Naive thymus-derived CD4-positive, alpha-beta T cell (primary cell): ENCODE measurements around the gene CLASP1. TPM values are rescaled to one million over a fixed set of nuclear protein-coding genes. Genes with fewer than 3 reads are reported as not detected.

Source experiments
- ATAC-seq: fragments of 150-1000 bp; cut with Tn5 transposase; 2 replicates; pipeline ENCODE4 v1.10.0; 2021; ENCODE audit warnings: mild to moderate bottlenecking, moderate library complexity
- CTCF ChIA-PET: fragments of 350-600 bp; sonication (Branson Sonifier 250); formaldehyde crosslinking; loops from one replicate; lab custom pipeline; 2021; ENCODE audit warnings: antibody characterized with exemption; lab: Charles Lee
- POLR2A ChIA-PET: fragments of 350-600 bp; sonication (Branson Sonifier 250); formaldehyde crosslinking; loops from one replicate; lab custom pipeline; 2021; ENCODE audit warnings: antibody characterized with exemption, inconsistent platforms; lab: Charles Lee
- DNase-seq, 9 donors: peaks; one replicate each; pipeline versions ENCODE4 v3.0.0 to v3.0.0-alpha.2; 2020 to 2022; ENCODE audit warnings: mixed read lengths in 1 of 9
- H3K27ac ChIP-seq: one replicate; pipeline ENCODE4 v1.7.0; 2013; ENCODE audit warnings: mild to moderate bottlenecking, low read depth, low read length, moderate library complexity
- H3K27me3 ChIP-seq, 2 donors: one replicate each; pipeline ENCODE4 v1.7.0; 2013; ENCODE audit warnings: low read length in 2 of 2, mild to moderate bottlenecking in 2 of 2, moderate library complexity in 2 of 2; ENCODE audit not compliant: control insufficient read depth in 2 of 2, insufficient read depth in 2 of 2
- H3K36me3 ChIP-seq, 3 experiments: 1 replicate in 2 of 3; 2 replicates in 1 of 3; pipeline ENCODE4 v1.7.0; 2013; ENCODE audit warnings: low read length in 3 of 3, mild to moderate bottlenecking in 3 of 3, moderate library complexity in 1 of 3; ENCODE audit not compliant: insufficient read depth in 3 of 3, control insufficient read depth in 2 of 3
- H3K4me1 ChIP-seq, 2 donors: one replicate each; pipeline ENCODE4 v1.7.0; 2013; ENCODE audit warnings: low read length in 2 of 2, mild to moderate bottlenecking in 2 of 2, moderate library complexity in 1 of 2; ENCODE audit not compliant: control insufficient read depth in 2 of 2, insufficient read depth in 2 of 2
- H3K4me3 ChIP-seq: 2 replicates; pipeline ENCODE4 v1.7.0; 2013; ENCODE audit warnings: mild to moderate bottlenecking, low read length
- H3K9me3 ChIP-seq, 3 experiments: 1 replicate in 2 of 3; 2 replicates in 1 of 3; pipeline ENCODE4 v1.7.0; 2013; ENCODE audit warnings: low read length in 3 of 3; ENCODE audit not compliant: control insufficient read depth in 2 of 3
- H3K27ac Mint-ChIP-seq, 9 donors: one replicate each; pipeline ENCODE4 v1.8.0; 2020 to 2022; ENCODE audit warnings: mixed read lengths in 9 of 9, mild to moderate bottlenecking in 8 of 9, moderate library complexity in 5 of 9, inconsistent platforms in 2 of 9
- H3K27me3 Mint-ChIP-seq, 5 donors: one replicate each; pipeline ENCODE4 v1.8.0; 2021 to 2022; ENCODE audit warnings: mixed read lengths in 5 of 5, mild to moderate bottlenecking in 1 of 5
- H3K36me3 Mint-ChIP-seq, 5 donors: one replicate each; pipeline ENCODE4 v1.8.0; 2020 to 2022; ENCODE audit warnings: mixed read lengths in 5 of 5, mild to moderate bottlenecking in 3 of 5, inconsistent platforms in 1 of 5
- H3K4me1 Mint-ChIP-seq, 7 donors: one replicate each; pipeline ENCODE4 v1.8.0; 2020 to 2022; ENCODE audit warnings: mixed read lengths in 7 of 7, mild to moderate bottlenecking in 3 of 7, inconsistent platforms in 1 of 7
- H3K4me3 Mint-ChIP-seq, 10 donors: one replicate each; pipeline ENCODE4 v1.8.0; 2020 to 2022; ENCODE audit warnings: mild to moderate bottlenecking in 10 of 10, mixed read lengths in 10 of 10, moderate library complexity in 6 of 10, inconsistent platforms in 2 of 10
- H3K9me3 Mint-ChIP-seq, 11 donors: one replicate each; pipeline ENCODE4 v1.8.0; 2020 to 2022; ENCODE audit warnings: mixed read lengths in 11 of 11, mild to moderate bottlenecking in 4 of 11, inconsistent platforms in 1 of 11, moderate library complexity in 1 of 11
- intact Hi-C, 2 donors: fragments of 100-400 bp; cut with micrococcal nuclease; formaldehyde crosslinking; loops; one replicate each; pipeline ENCODE4 v1.15.1; 2023
- polyA plus RNA-seq, 2 donors: library from polyadenylated mRNA; unstranded; fragments of 300-500 nt; fragmentation: Illumina TruSeq; gene quantifications; one replicate each; pipeline ENCODE4 v1.2.3, GENCODE V29; 2021
- total RNA-seq, 6 experiments: library from RNA in 5 of 6; stranded (reverse) in 5 of 6; gene quantifications; 1 replicate in 5 of 6; 2 replicates in 1 of 6; pipeline ENCODE4 v1.2.3 and lab custom pipeline; 2021 to 2026

CLASP1 gene
- total and polyA plus RNA-seq, 7 experiments from 2014 or later: 13.8 to 76.3 (median 61.6) TPM

DNA sequence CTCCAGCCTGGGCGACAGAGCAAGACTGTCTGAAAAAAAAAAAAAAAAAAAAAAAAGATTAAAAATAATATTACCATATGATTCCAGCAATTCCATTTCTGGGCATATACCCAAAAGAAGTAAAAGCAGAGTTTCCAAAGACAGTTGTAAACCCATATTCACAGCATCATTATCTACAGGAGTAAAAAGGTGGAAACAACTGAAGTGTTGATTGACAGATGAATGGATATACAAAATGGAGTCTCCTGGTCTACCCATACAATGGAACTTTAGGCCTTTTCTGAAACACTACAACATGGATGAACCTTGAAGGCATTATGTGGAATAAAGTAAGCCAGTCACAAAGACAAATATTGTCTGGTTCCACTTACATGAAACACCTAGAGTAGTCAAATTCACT is 112.9 kb downstream of the CLASP1 start:
- Mint-ChIP-seq H3K9me3 (no peaks in the 10 kb centered on the region), H3K4me1 (peaks cover 15 to 53% (median 40%) of the 10 kb centered on the region in 7 donors), H3K4me3 (no peak overlapping the region), H3K27me3 (no peaks in the 10 kb centered on the region), H3K27ac (peak overlapping the region in 2 of 9 donors; percentile 10 to 14), H3K36me3 (peaks cover 0 to 4% (median 0%) of the 10 kb centered on the region in 5 donors)
- H3K36me3 ChIP-seq: no peaks in the 10 kb centered on the region
- H3K4me3 ChIP-seq: no peak overlapping the region
- CTCF ChIA-PET: interaction anchor here (0.6 kb wide), 1 partner anchor 179 kb away, joined by 3 read pairs; no protein-coding TSS in a partner anchor
- intact Hi-C loops: no loop called here
- POLR2A ChIA-PET: interaction anchor here (1.2 kb wide), 1 partner anchor 162 kb away, joined by 3 read pairs; no protein-coding TSS in a partner anchor
- H3K4me1 ChIP-seq: peaks cover 0 to 4% of the 10 kb centered on the region in 2 donors
- no peak overlapping the region for H3K27ac ChIP-seq
- H3K9me3 ChIP-seq: no peaks in the 10 kb centered on the region
- DNase-seq (no peak), ATAC-seq (no peak)
- no peaks in the 10 kb centered on the region for H3K27me3 ChIP-seq

DNA sequence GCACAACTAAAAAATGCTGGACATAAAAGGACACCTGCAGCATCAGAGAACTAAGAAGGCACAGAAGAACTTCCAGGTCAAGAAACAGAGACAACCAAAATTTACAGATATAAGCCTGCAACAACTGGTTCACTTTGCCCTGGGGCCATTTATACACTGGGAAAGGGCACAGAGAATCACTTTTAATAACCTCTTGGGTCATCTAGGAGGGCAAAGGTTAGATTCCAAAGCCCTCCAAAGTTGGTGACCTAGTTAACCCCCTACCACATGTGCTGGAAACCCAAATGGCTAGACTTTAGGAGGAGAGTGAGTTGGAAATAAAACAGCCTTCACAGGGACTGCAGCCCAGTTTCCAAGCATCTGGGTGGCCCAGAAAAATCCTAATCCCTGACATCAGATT is 115.3 kb downstream of the CLASP1 start:
- ChIA-PET POLR2A (no interaction called here), CTCF (no interaction called here)
- Mint-ChIP-seq H3K4me1 (peaks cover 12 to 60% (median 45%) of the 10 kb centered on the region in 7 donors), H3K27me3 (no peaks in the 10 kb centered on the region), H3K4me3 (no peak overlapping the region), H3K36me3 (peaks cover 0 to 4% (median 0%) of the 10 kb centered on the region in 5 donors), H3K9me3 (peaks cover 0 to 4% (median 0%) of the 10 kb centered on the region in 11 donors), H3K27ac (peak overlapping the region in 5 of 9 donors; percentile 11 to 98 (median 66))
- Histone ChIP-seq H3K4me1 (peaks cover under 1 to 7% of the 10 kb centered on the region in 2 donors), H3K4me3 (no peak overlapping the region), H3K27me3 (no peaks in the 10 kb centered on the region), H3K9me3 (no peaks in the 10 kb centered on the region), H3K36me3 (no peaks in the 10 kb centered on the region), H3K27ac (no peak overlapping the region)
- DNase-seq: no peak
- ATAC-seq: no peak
- intact Hi-C loops: loop anchor here in 1 of 2 donors (5.0 kb wide), 1 partner anchor 393 kb away; no protein-coding TSS in a partner anchor

DNA sequence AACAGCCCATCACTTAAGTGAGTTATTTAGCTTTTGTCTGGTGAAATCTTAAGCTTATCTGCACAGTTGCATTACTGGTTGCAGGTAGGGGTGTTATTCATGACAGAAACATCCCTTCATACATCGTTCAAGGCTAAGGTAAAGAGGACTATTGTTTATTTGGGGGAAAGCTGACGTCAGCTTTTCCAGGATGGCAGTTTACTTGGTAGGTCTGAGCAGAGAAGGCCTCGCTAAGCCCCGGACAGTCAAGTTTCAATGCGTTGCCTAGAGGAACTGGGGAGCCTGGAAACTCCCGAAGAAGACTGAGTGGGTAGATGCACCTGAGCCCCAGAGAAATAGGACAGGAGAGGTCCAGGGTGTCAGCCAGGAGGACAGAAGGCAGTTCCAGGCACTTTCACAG is 116.4 kb downstream of the CLASP1 start:
- Mint-ChIP-seq H3K9me3 (peaks cover 0 to 4% (median 0%) of the 10 kb centered on the region in 11 donors), H3K4me3 (no peak overlapping the region), H3K36me3 (peaks cover 0 to 7% (median 0%) of the 10 kb centered on the region in 5 donors), H3K4me1 (peaks cover 19 to 65% (median 52%) of the 10 kb centered on the region in 7 donors), H3K27ac (peak overlapping the region in 8 of 9 donors; percentile 21 to 98 (median 54)), H3K27me3 (no peaks in the 10 kb centered on the region)
- no peaks in the 10 kb centered on the region for H3K36me3 ChIP-seq
- H3K4me3 ChIP-seq: no peak overlapping the region
- H3K4me1 ChIP-seq: peaks cover 8 to 9% of the 10 kb centered on the region in 2 donors
- intact Hi-C loops: loop anchor here in 1 of 2 donors (5.0 kb wide), 1 partner anchor 394 kb away; no protein-coding TSS in a partner anchor
- ChIA-PET POLR2A (interaction anchor here (3.8 to 4.2 kb wide), 2 partner anchors 115 to 204 kb away, joined by 41 to 64 read pairs; partner anchors contain the start of genes CLASP1 and NIFK), CTCF (interaction anchor here (2.0 kb wide), 1 partner anchor 186 kb away, joined by 9 read pairs; no protein-coding TSS in a partner anchor)
- ATAC-seq (no peak), DNase-seq (no peak)
- no peak overlapping the region for H3K27ac ChIP-seq
- H3K27me3 ChIP-seq: no peaks in the 10 kb centered on the region
- H3K9me3 ChIP-seq: no peaks in the 10 kb centered on the region

DNA sequence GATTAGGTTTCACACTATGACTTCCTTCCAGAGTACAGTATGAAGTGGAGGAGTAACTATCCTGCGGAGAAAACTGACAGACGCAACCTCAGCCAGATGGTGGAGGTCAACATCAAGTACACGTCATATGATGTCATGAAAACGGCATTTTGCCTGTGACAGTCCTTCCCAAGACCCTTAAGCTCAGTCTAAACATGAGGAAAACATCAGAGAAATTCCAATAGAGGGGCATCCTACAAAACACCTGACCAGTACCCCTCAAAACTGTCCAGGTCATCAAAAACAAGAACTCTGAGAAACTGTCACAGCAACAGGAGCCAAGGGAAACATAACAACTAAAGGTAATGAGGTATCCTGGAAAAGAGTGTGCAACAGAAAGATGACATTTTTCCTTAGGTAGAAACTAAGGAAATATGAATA is 116.9 kb downstream of the CLASP1 start:
- POLR2A ChIA-PET: interaction anchor here (1.1 to 4.2 kb wide), 5 partner anchors 109 to 205 kb away, joined by 3 to 64 read pairs (median 10); partner anchors contain the start of genes CLASP1 and NIFK
- H3K27me3 ChIP-seq: no peaks in the 10 kb centered on the region
- H3K4me1 Mint-ChIP-seq: peaks cover 19 to 60% (median 47%) of the 10 kb centered on the region in 7 donors
- peak overlapping the region in 9 of 10 donors; percentile 23 to 98 (median 42) for H3K4me3 Mint-ChIP-seq
- peaks cover 9 to 11% of the 10 kb centered on the region in 2 donors for H3K4me1 ChIP-seq
- no peak for ATAC-seq
- CTCF ChIA-PET: interaction anchor here (0.7 to 2.0 kb wide), 4 partner anchors 8 to 186 kb away, joined by 3 to 9 read pairs (median 3); no protein-coding TSS in a partner anchor
- H3K27ac Mint-ChIP-seq: peak overlapping the region in 8 of 9 donors; percentile 50 to 99 (median 82)
- intact Hi-C loops: loop anchor here in 1 of 2 donors (5.0 kb wide), 1 partner anchor 395 kb away; no protein-coding TSS in a partner anchor
- no peak overlapping the region for H3K27ac ChIP-seq
- peaks cover 0 to 4% (median 0%) of the 10 kb centered on the region in 11 donors for H3K9me3 Mint-ChIP-seq
- H3K4me3 ChIP-seq: no peak overlapping the region
- H3K9me3 ChIP-seq: no peaks in the 10 kb centered on the region
- no peaks in the 10 kb centered on the region for H3K36me3 ChIP-seq
- H3K27me3 Mint-ChIP-seq: no peaks in the 10 kb centered on the region
- DNase-seq: no peak
- H3K36me3 Mint-ChIP-seq: peaks cover 0 to 12% (median 0%) of the 10 kb centered on the region in 5 donors

DNA sequence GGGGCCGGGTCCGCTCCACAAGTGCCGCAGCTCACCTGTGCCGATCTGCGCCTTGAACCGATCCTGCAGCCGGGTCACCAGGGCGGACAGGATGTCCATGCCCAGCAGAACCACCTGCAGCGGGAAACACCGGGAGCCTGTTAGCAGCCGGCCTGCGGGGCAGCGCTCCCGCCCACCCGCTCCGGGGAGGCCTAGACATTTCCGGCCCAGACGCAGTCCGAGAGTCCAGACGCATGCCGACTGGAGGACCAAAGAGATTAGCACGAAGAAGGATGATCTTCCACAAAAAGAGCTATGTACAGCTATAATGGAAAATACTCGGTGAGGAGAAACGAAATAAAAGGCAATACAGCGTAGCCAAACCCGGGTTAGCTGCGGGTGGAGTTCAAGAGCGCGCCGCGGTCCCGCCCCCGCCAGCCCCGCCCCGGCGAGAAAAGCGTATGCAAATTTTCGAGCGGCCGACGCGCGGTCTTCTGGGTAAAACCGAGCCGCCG is 119.0 kb downstream of the CLASP1 start:
- H3K4me1 Mint-ChIP-seq: peaks cover 18 to 65% (median 43%) of the 10 kb centered on the region in 7 donors

More for the DNA sequence above, 119.0 kb downstream of the CLASP1 start:
- ATAC-seq (peak; percentile 83), DNase-seq (peak in 4 of 9 donors; percentile 74 to 91 (median 87))
- Mint-ChIP-seq H3K9me3 (peaks cover 0 to 4% (median 0%) of the 10 kb centered on the region in 11 donors), H3K27ac (peak overlapping the region; percentile 95 to 100 (median 99)), H3K27me3 (no peaks in the 10 kb centered on the region), H3K4me3 (peak overlapping the region; percentile 85 to 99 (median 96)), H3K36me3 (peaks cover 0 to 17% (median 5%) of the 10 kb centered on the region in 5 donors)
- Histone ChIP-seq H3K4me3 (peak overlapping the region; percentile 99), H3K27me3 (no peaks in the 10 kb centered on the region), H3K4me1 (peaks cover 9 to 11% of the 10 kb centered on the region in 2 donors), H3K27ac (peak overlapping the region; percentile 98), H3K36me3 (peaks cover 0 to 11% (median 0%) of the 10 kb centered on the region in 3 experiments), H3K9me3 (no peaks in the 10 kb centered on the region)
- intact Hi-C loops: loop anchor here (1.0 to 5.0 kb wide), 8 partner anchors 67 to 1851 kb away; partner anchors contain the start of genes NIFK (in 2 of the 2), TSN (in 2 of the 2), CLASP1 (in 1 of the 2) and TMEM177 (in 1 of the 2)
- POLR2A ChIA-PET: interaction anchor here (0.6 to 4.2 kb wide), 15 partner anchors 9 to 1835 kb away, joined by 3 to 64 read pairs (median 6); partner anchors contain the start of genes CLASP1, NIFK and TSN
- CTCF ChIA-PET: interaction anchor here (0.6 to 1.4 kb wide), 10 partner anchors 9 to 456 kb away, joined by 3 to 6 read pairs (median 3); no protein-coding TSS in a partner anchor
